Gastroesophageal sphincter (tissue), 4 donors: ENCODE measurements around the gene IVL. TPM values are rescaled to one million over a fixed set of nuclear protein-coding genes. Genes with fewer than 3 reads are reported as not detected.

Experiments
- ATAC-seq: fragments of 150-250 bp; one replicate; pipeline ENCODE4 v1.9.1; 2016; ENCODE audit warnings: mild to moderate bottlenecking, moderate library complexity
- H3K27ac ChIP-seq, 4 donors: fragments of 200-600 bp; sonication (generic) in 3 of 4; 1 replicate in 3 of 4; 2 replicates in 1 of 4; pipeline ENCODE4 v1.5.1; 2016 to 2019
- H3K27me3 ChIP-seq: fragments of 200-600 bp; sonication (generic); one replicate; pipeline ENCODE4 v1.5.1; 2019
- H3K36me3 ChIP-seq, 2 donors: fragments of 200-600 bp; sonication (generic); one replicate each; pipeline ENCODE4 v1.5.1; 2019; ENCODE audit warnings: control low read depth in 1 of 2
- H3K4me1 ChIP-seq, 3 donors: fragments of 200-600 bp; sonication (generic); 1 replicate in 2 of 3; 2 replicates in 1 of 3; pipeline ENCODE4 v1.5.1; 2016 to 2019; ENCODE audit warnings: control low read depth in 2 of 3
- H3K4me3 ChIP-seq, 2 donors: fragments of 200-600 bp; sonication (generic); one replicate each; pipeline ENCODE4 v1.5.1; 2019; ENCODE audit warnings: mild to moderate bottlenecking in 1 of 2, moderate library complexity in 1 of 2
- H3K9me3 ChIP-seq, 3 donors: fragments of 200-600 bp; sonication (generic); one replicate each; pipeline ENCODE4 v1.5.1; 2017 to 2019; ENCODE audit warnings: control low read depth in 2 of 3
- EP300 ChIP-seq: sonication (generic); formaldehyde crosslinking; IDR thresholded peaks from one replicate; pipeline ENCODE4 v1.6.1; 2017; ENCODE audit warnings: antibody characterized with exemption, mild to moderate bottlenecking
- POLR2A ChIP-seq, 2 donors: fragments of 450-650 bp; IDR thresholded peaks; one replicate each; pipeline ENCODE4 v1.6.1; 2017; ENCODE audit warnings: antibody characterized with exemption in 2 of 2, mild to moderate bottlenecking in 2 of 2, moderate library complexity in 1 of 2
- POLR2AphosphoS5 ChIP-seq: sonication (generic); formaldehyde crosslinking; IDR thresholded peaks from one replicate; pipeline ENCODE4 v1.6.1; 2017; ENCODE audit warnings: antibody characterized with exemption
- WGBS, 2 donors: methylation state at CpG; one replicate each; pipeline ENCODE4 v1.1.5; 2018; ENCODE audit warnings: low coverage in 1 of 2; 5-methylcytosine and 5-hydroxymethylcytosine counted together
- total RNA-seq, 4 donors: library from RNA; depleted of rRNA; stranded (reverse); fragments of >200 nt; gene quantifications; one replicate each; pipeline ENCODE4 v1.1.0, GENCODE V29; 2016
- TF ChIP-seq, protein P1 (sequence below), 4 experiments: fragments of 200-600 bp in 2 of 4; fragments of 450-650 bp in 2 of 4; sonication (generic) in 1 of 4; IDR thresholded peaks; one replicate each; pipeline ENCODE4 v1.5.1; 2017 to 2019; ENCODE audit warnings: antibody characterized with exemption in 4 of 4, mild to moderate bottlenecking in 2 of 4, moderate library complexity in 2 of 4

Gene IVL
- total RNA-seq, 4 donors from 2014 or later: 0.31 to 13.7 (median 1.1) TPM; not detected in 1

DNA sequence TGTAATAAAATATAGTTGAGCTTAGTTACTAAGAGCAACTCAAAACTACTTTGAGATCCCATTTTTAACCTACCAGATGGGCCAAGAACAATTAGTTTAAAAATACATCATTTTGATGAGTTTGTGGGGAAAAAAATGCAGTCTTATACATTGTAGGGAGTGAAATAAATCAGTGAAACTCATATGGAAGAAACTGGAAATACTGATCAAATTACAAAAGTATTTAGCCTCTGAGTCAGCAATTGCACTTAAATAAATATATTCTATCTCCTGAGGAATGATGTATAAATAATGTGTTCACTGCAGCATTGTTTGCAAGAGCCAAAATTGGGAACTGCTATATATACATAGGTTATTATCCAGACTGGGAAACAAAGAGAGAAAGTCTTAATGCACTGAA, 34.9 kb upstream of the IVL start:
- H3K9me3 ChIP-seq: no peaks in the 10 kb centered on the region
- no peaks in the 10 kb centered on the region for H3K4me1 ChIP-seq
- no peak for TF ChIP-seq EP300
- no peak for TF ChIP-seq POLR2A (IDR thresholded peaks at IDR 0.05)
- TF ChIP-seq, protein P1, sequence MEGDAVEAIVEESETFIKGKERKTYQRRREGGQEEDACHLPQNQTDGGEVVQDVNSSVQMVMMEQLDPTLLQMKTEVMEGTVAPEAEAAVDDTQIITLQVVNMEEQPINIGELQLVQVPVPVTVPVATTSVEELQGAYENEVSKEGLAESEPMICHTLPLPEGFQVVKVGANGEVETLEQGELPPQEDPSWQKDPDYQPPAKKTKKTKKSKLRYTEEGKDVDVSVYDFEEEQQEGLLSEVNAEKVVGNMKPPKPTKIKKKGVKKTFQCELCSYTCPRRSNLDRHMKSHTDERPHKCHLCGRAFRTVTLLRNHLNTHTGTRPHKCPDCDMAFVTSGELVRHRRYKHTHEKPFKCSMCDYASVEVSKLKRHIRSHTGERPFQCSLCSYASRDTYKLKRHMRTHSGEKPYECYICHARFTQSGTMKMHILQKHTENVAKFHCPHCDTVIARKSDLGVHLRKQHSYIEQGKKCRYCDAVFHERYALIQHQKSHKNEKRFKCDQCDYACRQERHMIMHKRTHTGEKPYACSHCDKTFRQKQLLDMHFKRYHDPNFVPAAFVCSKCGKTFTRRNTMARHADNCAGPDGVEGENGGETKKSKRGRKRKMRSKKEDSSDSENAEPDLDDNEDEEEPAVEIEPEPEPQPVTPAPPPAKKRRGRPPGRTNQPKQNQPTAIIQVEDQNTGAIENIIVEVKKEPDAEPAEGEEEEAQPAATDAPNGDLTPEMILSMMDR (IDR thresholded peaks at IDR 0.05): no peak
- TF ChIP-seq POLR2AphosphoS5: no peak
- no peak overlapping the region for H3K27ac ChIP-seq
- H3K4me3 ChIP-seq: no peak overlapping the region
- no peaks in the 10 kb centered on the region for H3K27me3 ChIP-seq
- H3K36me3 ChIP-seq: no peaks in the 10 kb centered on the region
- ATAC-seq: no peak

DNA sequence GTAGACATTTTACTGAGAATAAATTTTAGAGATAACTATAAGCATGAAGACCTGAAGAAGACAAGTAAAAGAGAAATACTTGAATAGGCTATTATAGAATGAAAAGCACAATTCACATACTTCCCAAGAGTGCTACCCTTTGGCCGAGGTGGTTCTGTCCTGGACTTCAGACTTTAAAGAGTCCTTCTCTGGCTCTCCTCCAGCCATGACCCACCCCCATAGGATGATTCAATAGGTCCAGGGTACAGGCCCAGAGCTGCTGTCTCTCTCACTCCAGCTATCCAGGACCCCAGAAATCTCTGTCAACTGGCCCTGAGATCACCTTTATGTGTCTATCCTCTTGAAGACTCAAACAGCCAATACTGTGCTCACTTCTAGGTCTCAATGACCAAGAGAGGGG, 31.5 kb upstream of the IVL start:
- 90 to 100% methylated on average over 1 of the region's 1 CpG for WGBS, 2 donors
- Histone ChIP-seq H3K9me3 (no peaks in the 10 kb centered on the region), H3K4me1 (no peaks in the 10 kb centered on the region), H3K4me3 (no peak overlapping the region), H3K36me3 (no peaks in the 10 kb centered on the region), H3K27me3 (no peaks in the 10 kb centered on the region), H3K27ac (no peak overlapping the region)
- ATAC-seq: no peak
- TF ChIP-seq, protein P1 (IDR thresholded peaks at IDR 0.05): no peak
- TF ChIP-seq POLR2A (IDR thresholded peaks at IDR 0.05) (no peak), EP300 (no peak), POLR2AphosphoS5 (no peak)

DNA sequence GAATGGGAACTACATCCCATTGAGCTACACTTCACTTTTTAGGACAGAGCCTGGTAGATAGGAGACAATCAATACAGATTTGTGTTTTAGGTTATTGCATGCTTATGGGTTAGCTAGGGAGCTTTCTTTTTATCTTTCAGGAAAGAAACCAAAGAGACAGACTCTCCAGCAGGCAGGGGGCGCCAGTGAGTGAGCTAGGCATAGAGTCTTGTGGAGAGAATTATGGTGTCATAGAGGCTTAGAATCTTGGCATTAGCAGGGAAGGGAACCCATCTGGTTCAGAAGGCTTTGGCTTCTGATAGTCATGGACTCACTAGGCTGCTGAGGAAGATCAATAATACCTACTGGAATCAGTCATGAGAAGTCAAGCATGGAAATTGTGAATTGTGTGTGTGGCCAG, 30.3 kb upstream of the IVL start, which contains the start of gene SMCP:
TSS of gene SMCP (plus strand) at position 281 of the 400 bp plus-strand sequence. CDS start 6,101 bp downstream, outside the sequence.
- H3K9me3 ChIP-seq: no peaks in the 10 kb centered on the region
- no peak for ATAC-seq
- no peak within 1 kb of the TSS for H3K27ac ChIP-seq
- no peaks in the 10 kb centered on the region for H3K36me3 ChIP-seq
- 0 to 14% methylated on average over 1 of the region's 1 CpG for WGBS, 2 donors
- H3K4me3 ChIP-seq: no peak within 1 kb of the TSS
- H3K27me3 ChIP-seq: no peaks in the 10 kb centered on the region
- TF ChIP-seq POLR2A (IDR thresholded peaks at IDR 0.05) (no peak), POLR2AphosphoS5 (no peak), EP300 (no peak)
- TF ChIP-seq, protein P1 (IDR thresholded peaks at IDR 0.05): no peak
- no peaks in the 10 kb centered on the region for H3K4me1 ChIP-seq

DNA sequence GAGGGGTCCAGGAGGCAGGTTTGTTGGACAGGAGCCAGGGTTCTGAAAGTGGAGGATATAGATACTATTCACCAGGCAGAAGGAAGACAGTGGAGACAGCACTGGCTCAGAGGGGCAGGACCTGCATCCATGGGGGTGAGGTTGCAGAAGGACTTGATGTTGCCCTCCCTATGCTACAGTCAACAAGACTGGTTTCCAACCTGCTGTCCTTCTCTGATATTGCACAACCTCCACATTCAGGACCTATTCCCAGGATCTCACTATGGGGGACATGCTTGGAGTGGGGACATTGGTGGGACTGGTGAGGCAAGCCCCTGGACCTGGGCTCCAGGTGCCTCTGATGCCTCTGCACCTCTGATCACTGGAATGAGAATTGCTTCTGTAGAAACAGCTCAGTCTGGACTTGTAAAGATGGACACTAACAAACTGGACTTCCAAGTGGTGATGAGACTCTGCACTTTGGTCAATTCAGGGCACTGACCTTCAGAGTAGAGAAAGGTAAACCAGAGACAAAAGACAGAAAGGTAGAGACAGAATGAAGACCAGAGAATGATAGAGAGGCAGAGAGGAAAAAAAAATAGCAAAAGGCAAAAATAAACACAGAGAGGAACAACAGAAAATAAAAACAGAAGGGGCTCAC, 28.7 kb upstream of the IVL start:
- Histone ChIP-seq H3K27ac (no peak overlapping the region), H3K9me3 (no peaks in the 10 kb centered on the region), H3K4me3 (no peak overlapping the region), H3K27me3 (no peaks in the 10 kb centered on the region), H3K4me1 (peaks cover 0 to 12% (median 6%) of the 10 kb centered on the region in 3 donors), H3K36me3 (no peaks in the 10 kb centered on the region)
- TF ChIP-seq, protein P1 (IDR thresholded peaks at IDR 0.05): no peak
- TF ChIP-seq EP300 (no peak), POLR2A (IDR thresholded peaks at IDR 0.05) (no peak), POLR2AphosphoS5 (no peak)
- ATAC-seq: no peak

DNA sequence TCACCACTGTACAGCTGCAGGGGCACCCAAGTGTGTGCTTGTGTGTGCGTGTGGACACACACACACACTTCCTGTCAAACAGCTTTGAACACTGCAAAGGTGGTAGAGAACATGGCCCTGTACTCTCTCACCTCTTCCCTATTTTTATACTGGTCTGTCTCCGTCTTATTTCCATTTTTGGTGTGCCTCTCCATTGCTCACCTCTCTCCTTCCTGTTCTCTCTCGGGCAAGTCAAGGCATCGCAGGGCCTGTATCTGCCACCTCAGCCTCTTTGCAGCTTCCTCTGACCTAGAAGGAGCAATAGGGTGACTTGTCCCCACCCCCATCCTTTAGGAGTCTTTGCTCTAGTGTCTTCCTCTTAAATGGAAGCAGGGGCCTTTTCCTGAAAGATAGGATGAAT, 28.0 kb upstream of the IVL start:
- H3K27ac ChIP-seq: no peak overlapping the region
- H3K36me3 ChIP-seq: no peaks in the 10 kb centered on the region
- 83 to 87% methylated on average over 3 of the region's 4 CpGs for WGBS, 2 donors
- ATAC-seq: no peak
- TF ChIP-seq POLR2A (IDR thresholded peaks at IDR 0.05) (no peak), EP300 (no peak), POLR2AphosphoS5 (no peak)
- TF ChIP-seq, protein P1 (IDR thresholded peaks at IDR 0.05): no peak
- no peaks in the 10 kb centered on the region for H3K27me3 ChIP-seq
- H3K4me1 ChIP-seq: peaks cover 2 to 19% (median 10%) of the 10 kb centered on the region in 3 donors
- no peak overlapping the region for H3K4me3 ChIP-seq
- H3K9me3 ChIP-seq: no peaks in the 10 kb centered on the region
